ENCODE results near the gene P4HA3. TPM values are rescaled to one million over a fixed set of nuclear protein-coding genes. Genes with fewer than 3 reads are reported as not detected.

P4HA3 gene
- total and polyA plus RNA-seq, 9 of the 15 experiments (the other 6 are each of a cell fraction or from before 2014, with no cell fraction given): 0.01 to 0.03 TPM; not detected in 7

DNA sequence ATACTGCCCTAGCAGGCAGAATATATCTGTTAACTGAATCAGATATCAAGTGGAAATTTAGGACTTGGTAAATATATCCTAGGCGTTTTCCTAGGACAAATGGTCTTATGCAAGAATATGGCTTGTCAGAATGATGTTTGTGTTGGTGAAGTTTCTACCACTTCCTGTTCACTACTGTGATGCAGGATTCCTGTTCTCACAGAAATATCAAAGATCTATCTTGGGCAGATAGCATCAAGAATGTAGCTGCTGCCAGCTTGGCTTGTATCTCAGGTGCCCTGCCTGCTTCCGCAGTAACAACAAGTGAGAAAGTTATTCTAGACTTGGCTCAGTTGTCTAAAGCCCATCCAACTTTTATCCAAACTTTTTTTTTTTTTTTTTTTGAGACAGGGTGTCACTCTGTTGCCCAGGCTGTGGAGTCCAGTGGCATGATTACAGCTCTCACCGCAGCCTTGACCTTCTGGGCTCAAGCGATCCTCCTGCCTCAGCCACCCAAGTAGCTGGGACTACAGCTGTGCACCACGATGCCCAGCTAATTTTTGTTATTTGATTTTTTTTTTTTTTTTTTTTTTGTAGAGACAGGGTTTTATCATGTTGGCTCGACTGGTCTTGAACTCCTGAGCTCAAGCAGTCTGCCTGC is 79.0 kb downstream of the P4HA3 start (continued):
- TF ChIP-seq, protein P1, sequence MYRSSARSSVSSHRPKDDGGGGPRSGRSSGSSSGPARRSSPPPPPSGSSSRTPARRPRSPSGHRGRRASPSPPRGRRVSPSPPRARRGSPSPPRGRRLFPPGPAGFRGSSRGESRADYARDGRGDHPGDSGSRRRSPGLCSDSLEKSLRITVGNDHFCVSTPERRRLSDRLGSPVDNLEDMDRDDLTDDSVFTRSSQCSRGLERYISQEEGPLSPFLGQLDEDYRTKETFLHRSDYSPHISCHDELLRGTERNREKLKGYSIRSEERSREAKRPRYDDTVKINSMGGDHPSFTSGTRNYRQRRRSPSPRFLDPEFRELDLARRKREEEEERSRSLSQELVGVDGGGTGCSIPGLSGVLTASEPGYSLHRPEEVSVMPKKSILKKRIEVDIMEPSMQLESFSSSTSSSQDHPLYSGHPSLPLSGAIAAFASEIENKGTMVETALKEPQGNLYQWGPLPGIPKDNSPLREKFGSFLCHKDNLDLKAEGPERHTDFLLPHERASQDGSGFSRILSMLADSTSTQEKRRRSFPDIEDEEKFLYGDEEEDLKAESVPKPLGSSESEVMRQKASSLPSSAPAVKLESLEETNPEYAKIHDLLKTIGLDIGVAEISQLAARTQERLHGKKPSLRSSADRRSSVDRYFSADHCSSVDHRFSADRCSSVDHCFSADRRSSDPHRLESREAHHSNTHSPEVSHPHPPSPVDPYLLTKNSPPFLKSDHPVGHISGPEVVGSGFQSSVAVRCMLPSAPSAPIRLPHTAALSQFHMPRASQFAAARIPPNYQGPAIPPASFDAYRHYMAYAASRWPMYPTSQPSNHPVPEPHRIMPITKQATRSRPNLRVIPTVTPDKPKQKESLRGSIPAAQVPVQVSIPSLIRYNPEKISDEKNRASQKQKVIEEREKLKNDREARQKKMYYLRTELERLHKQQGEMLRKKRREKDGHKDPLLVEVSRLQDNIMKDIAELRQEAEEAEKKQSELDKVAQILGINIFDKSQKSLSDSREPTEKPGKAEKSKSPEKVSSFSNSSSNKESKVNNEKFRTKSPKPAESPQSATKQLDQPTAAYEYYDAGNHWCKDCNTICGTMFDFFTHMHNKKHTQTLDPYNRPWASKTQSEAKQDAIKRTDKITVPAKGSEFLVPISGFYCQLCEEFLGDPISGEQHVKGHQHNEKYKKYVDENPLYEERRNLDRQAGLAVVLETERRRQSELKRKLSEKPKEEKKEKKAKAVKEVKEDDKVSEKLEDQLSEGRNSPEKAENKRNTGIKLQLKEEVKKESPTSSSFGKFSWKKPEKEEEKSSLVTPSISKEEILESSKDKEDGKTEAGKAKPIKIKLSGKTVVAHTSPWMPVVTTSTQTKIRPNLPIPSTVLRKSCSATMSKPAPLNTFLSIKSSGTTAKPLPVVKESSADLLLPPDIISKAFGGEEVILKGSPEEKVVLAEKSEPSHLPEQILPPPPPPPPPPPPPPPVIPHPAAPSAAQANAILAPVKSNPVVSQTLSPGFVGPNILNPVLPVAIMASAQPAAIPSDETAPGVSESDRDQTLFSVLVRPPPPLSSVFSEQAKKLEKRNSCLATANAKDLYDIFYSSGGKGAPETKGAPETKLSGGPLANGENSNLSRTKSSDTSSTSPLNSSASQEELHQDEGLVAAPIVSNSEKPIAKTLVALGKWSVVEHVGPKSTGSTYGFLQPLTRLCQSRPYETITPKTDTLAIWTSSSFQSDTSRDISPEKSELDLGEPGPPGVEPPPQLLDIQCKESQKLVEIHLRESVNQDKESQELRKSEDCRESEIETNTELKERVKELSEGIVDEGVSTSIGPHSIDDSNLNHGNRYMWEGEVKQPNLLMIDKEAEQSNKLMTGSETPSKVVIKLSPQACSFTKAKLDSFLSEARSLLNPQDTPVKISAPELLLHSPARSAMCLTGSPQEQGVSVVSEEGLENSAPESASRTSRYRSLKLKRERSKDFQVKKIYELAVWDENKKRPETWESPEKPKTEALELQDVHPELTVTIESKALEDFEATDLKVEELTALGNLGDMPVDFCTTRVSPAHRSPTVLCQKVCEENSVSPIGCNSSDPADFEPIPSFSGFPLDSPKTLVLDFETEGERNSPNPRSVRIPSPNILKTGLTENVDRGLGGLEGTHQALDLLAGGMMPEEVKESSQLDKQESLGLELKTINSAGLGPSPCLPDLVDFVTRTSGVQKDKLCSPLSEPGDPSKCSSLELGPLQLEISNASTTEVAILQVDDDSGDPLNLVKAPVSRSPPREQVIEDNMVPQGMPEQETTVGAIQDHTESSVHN (IDR thresholded peaks at IDR 0.05; ENCODE audit: borderline replicate concordance in 1 of 2, low read depth in 1 of 2): no peak
